ENCODE data around the gene SPEN. TPM values are rescaled to one million over a fixed set of nuclear protein-coding genes. Genes with fewer than 3 reads are reported as not detected.

Gene SPEN
- polyA plus RNA-seq, 1 donor from 2014 or later = 7.1 TPM

DNA sequence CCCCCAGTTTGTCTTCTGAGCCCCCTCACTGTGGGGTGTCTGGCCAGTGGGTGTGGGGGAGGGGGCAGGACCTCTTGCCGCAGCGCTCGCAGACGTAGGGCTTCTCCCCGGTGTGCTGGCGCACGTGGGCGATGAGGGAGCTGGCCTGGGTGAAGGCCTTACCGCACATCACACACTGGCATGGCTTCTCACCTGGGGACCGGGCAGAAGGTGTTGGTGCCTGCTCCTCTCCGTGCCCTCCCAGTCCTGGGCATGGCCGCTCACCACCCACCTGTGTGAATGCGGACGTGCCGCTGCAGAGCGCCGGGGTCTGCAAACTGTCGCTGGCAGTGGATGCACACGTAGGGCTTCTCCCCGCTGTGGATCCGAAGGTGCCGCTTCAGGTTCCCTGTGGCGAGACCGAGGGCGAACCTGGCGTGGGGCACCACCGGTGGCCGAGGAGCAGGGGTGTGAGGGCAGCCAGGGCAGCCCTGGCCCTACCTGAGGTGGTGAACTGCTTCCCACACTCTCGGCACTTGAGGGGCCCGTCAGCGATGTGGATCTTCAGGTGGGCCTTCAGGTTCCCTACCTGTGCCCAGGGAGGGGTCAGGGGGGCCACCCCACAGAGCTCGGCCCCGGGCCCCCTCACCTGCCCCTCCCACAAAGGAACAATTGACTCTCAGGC is 96.0 kb downstream of the SPEN start:
- Histone ChIP-seq H4K20me1 (ENCODE audit: insufficient read depth) (no peaks in the 10 kb centered on the region), H3K9me3 (ENCODE audit: low read length) (no peaks in the 10 kb centered on the region), H3F3A (ENCODE audit: insufficient read depth, low read length, poor library complexity, severe bottlenecking) (no peaks in the 10 kb centered on the region), H3K9me2 (ENCODE audit: insufficient read depth, low read length) (no peaks in the 10 kb centered on the region), H3K36me3 (ENCODE audit: insufficient read depth, low read length) (peaks cover 9% of the 10 kb centered on the region), H3K4me3 (ENCODE audit: low read length) (no peak overlapping the region), H3K79me2 (replicated peaks; ENCODE audit: insufficient read depth, low read length) (no peaks in the 10 kb centered on the region), H3K27ac (ENCODE audit: low read length) (no peak overlapping the region), H3K27me3 (ENCODE audit: insufficient read depth, low read depth, low read length) (no peaks in the 10 kb centered on the region), H3K4me2 (ENCODE audit: low read length) (no peak overlapping the region), H3K9ac (ENCODE audit: low read length) (no peak overlapping the region), H2AFZ (ENCODE audit: low read depth, low read length) (no peak overlapping the region)
- TF ChIP-seq, protein P1, sequence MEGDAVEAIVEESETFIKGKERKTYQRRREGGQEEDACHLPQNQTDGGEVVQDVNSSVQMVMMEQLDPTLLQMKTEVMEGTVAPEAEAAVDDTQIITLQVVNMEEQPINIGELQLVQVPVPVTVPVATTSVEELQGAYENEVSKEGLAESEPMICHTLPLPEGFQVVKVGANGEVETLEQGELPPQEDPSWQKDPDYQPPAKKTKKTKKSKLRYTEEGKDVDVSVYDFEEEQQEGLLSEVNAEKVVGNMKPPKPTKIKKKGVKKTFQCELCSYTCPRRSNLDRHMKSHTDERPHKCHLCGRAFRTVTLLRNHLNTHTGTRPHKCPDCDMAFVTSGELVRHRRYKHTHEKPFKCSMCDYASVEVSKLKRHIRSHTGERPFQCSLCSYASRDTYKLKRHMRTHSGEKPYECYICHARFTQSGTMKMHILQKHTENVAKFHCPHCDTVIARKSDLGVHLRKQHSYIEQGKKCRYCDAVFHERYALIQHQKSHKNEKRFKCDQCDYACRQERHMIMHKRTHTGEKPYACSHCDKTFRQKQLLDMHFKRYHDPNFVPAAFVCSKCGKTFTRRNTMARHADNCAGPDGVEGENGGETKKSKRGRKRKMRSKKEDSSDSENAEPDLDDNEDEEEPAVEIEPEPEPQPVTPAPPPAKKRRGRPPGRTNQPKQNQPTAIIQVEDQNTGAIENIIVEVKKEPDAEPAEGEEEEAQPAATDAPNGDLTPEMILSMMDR (IDR thresholded peaks at IDR 0.05; ENCODE audit: poor library complexity, severe bottlenecking) = no peak
- TF ChIP-seq SMC3 (conservative IDR thresholded peaks at IDR 0.05; ENCODE audit: poor library complexity) (no peak), RAD21 (conservative IDR thresholded peaks at IDR 0.05) (no peak), MXI1 (conservative IDR thresholded peaks at IDR 0.05; ENCODE audit: poor library complexity, severe bottlenecking) (no peak), REST (IDR thresholded peaks at IDR 0.05; ENCODE audit: borderline replicate concordance) (no peak), POLR2AphosphoS5 (IDR thresholded peaks at IDR 0.05) (no peak), EP300 (conservative IDR thresholded peaks at IDR 0.05; ENCODE audit: poor library complexity, severe bottlenecking) (no peak), TAF1 (IDR thresholded peaks at IDR 0.05; ENCODE audit: low read depth) (no peak), EZH2 (IDR thresholded peaks at IDR 0.05; ENCODE audit: borderline replicate concordance, insufficient read depth, low read length, poor library complexity, severe bottlenecking) (no peak)

DNA sequence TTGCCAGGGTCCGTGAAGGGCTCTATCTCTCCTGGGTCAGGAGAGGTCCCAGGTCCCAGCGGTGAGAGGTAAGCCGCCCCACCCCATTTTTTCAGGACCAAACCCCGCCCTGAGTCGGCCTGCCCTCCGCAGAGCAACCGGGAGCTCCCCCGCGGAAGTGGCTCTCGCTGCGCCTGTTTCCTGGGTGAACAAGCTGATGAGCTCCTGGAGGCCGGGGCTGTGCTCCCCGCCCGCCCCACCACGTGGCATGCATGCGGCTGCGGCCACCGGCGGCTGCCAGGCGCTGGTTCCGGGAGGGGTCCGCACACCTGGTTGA is 96.4 kb downstream of the SPEN start:
- Histone ChIP-seq H3K9ac (ENCODE audit: low read length) (no peak overlapping the region), H3K27ac (ENCODE audit: low read length) (no peak overlapping the region), H3K9me3 (ENCODE audit: low read length) (no peaks in the 10 kb centered on the region), H3K4me3 (ENCODE audit: low read length) (no peak overlapping the region), H2AFZ (ENCODE audit: low read depth, low read length) (no peak overlapping the region), H3K9me2 (ENCODE audit: insufficient read depth, low read length) (no peaks in the 10 kb centered on the region), H3K79me2 (replicated peaks; ENCODE audit: insufficient read depth, low read length) (no peaks in the 10 kb centered on the region), H3K4me2 (ENCODE audit: low read length) (no peak overlapping the region), H3K36me3 (ENCODE audit: insufficient read depth, low read length) (peaks cover 4% of the 10 kb centered on the region), H3F3A (ENCODE audit: insufficient read depth, low read length, poor library complexity, severe bottlenecking) (no peaks in the 10 kb centered on the region), H4K20me1 (ENCODE audit: insufficient read depth) (no peaks in the 10 kb centered on the region), H3K27me3 (ENCODE audit: insufficient read depth, low read depth, low read length) (no peaks in the 10 kb centered on the region)
- TF ChIP-seq EZH2 (IDR thresholded peaks at IDR 0.05; ENCODE audit: borderline replicate concordance, insufficient read depth, low read length, poor library complexity, severe bottlenecking) (no peak), EP300 (conservative IDR thresholded peaks at IDR 0.05; ENCODE audit: poor library complexity, severe bottlenecking) (no peak), TAF1 (IDR thresholded peaks at IDR 0.05; ENCODE audit: low read depth) (no peak), SMC3 (conservative IDR thresholded peaks at IDR 0.05; ENCODE audit: poor library complexity) (no peak), RAD21 (conservative IDR thresholded peaks at IDR 0.05) (no peak), POLR2AphosphoS5 (IDR thresholded peaks at IDR 0.05) (no peak), MXI1 (conservative IDR thresholded peaks at IDR 0.05; ENCODE audit: poor library complexity, severe bottlenecking) (no peak), REST (IDR thresholded peaks at IDR 0.05; ENCODE audit: borderline replicate concordance) (no peak)
- TF ChIP-seq, protein P1 (IDR thresholded peaks at IDR 0.05; ENCODE audit: poor library complexity, severe bottlenecking) = no peak

Measured in neural cell (in vitro differentiated cells).